Inflammatory macrophage (primary cell): ENCODE results near the gene TESK1.
"Not testable (repeated sequence)": the region's sequence is repeated elsewhere in the genome, so short reads cannot be mapped to it uniquely, and the experiment has no call there.

ENCODE experiments used
- DNase-seq, 2 donors: peaks; one replicate each; pipeline ENCODE4 v3.0.0-alpha.2; 2020 to 2022

Gene TESK1

GRCh38 chr9:35579659-35580227 is 25.3 kb upstream of the TESK1 start:
- not testable (repeated sequence) for DNase-seq

DNA sequence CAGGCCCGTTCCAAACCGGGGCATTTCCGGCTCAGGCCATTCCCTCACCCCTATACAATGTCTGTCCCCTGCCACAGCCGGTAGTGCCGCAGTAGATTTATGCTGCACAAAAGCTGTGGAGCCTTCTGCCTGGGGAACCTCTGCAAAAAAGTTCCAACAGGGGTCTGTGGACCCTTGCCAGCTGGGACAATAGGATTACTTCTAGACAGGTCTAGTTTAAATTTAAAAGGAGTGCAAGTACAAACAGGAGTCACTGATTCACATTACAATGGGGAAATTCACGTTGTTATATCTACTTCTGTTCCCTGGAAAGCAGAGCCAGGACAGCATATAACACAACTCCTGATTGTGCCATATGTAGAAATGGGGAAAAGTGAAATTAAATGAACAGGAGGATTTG is 21.5 kb upstream of the TESK1 start:
- DNase-seq: not testable (repeated sequence)

- not testable (repeated sequence) for DNase-seq
Observed at GRCh38 chr9:35584681-35585080, 20.4 kb upstream of the TESK1 start.

DNA sequence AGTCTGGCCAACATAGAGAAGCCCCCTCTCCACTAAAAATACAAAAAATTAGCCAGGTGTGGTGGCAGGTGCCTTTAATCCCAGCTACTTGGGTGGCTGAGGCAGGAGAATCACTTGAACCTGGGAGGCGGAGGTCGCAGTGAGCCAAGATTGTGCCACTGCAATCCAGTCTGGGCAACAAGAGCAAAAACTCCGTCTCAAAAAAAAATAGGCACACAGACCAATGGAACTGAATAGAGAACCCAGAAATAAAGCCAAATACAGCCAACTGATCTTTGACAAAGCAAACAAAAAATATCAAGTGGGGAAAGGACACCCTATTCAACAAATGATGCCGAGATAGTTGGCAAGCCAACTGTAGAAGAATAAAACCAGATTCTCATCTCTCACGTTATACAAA is 16.6 kb upstream of the TESK1 start:
- DNase-seq: not testable (repeated sequence)

GRCh38 chr9:35593581-35593980 is 11.5 kb upstream of the TESK1 start:
- DNase-seq: no peak

- no peak for DNase-seq
Observed at GRCh38 chr9:35594471-35594870, 10.6 kb upstream of the TESK1 start.

GRCh38 chr9:35596907-35597306 is 8.2 kb upstream of the TESK1 start:
- not testable (repeated sequence) for DNase-seq

GRCh38 chr9:35598866-35599590 is 6.0 kb upstream of the TESK1 start:
- no peak for DNase-seq

DNA sequence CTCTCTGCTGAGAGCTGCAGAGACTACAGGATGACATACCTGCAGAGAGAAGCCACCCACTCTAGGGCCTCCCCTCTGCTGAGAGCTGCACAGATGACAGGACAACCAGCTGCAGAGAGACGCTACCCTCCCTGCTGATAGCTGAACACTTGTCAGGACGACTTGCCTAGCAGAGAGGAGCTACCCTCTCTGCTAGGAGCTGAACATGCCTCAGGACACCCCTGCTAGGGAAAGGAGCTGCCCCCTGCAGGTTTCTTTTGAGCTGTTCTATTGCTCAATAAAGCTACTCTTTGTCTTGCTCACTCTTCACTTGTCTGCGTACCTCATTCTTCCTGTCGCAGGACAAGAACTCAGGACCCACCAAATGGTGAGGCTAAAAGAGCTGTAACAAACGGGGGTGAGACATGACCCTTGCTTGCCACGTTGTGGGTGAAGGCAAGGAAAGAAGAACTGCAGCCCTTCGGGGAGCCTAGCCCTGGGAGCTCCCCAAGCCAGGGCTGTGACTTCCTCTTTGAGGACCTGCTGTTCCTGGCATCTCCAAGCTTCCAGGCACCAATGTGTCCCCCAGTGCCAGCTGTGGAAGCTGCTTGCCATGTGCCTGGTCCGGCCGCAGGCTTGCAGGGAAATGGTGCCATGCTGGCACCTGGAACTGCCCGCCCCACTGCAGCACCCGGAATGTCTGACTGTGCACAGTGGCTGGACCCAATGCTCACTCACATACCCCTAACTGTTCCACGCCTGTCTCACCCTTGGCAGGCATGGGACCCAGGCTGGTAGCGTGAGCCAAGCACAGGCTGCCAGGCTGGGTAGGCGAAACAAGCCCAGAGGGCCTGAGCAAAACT is 5.1 kb upstream of the TESK1 start:
- peak; percentile 36 to 53 for DNase-seq

- peak; percentile 59 to 62 for DNase-seq
Observed at GRCh38 chr9:35603506-35603985, 1.5 kb upstream of the TESK1 start.

- DNase-seq: peak; percentile 100
Observed at GRCh38 chr9:35603986-35604577, 980 bp upstream of the TESK1 start.

DNA sequence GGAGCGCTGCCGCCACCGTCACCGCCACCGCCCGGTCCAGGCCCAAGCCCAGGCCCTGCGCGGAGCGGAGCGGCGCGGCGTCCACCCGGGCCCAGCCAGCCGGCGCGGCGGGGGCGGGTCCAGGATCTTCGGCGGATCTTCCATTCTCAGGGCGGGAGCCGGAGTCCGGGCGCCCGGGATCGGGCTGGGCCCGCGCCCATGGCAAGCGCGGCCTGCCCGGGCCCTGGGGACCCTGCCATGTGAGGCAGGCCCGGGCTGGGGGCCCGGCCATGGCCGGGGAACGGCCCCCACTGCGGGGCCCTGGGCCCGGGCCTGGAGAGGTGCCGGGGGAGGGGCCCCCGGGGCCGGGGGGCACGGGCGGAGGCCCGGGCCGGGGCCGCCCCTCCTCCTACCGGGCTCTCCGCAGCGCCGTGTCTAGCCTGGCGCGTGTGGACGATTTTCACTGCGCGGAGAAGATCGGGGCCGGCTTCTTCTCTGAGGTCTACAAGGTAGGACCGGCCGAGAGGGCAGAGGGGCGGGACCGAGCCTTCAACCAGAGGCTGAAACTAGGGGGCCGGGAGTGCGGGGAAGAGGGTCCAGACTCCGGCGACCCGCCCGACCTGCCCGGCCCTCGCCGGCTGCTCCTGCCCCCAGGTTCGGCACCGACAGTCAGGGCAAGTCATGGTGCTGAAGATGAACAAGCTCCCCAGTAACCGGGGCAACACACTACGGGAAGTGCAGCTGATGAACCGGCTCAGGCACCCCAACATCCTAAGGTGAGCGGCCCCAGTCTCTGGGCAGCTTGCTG is 482 bp downstream of the TESK1 start:
- DNase-seq: no peak

DNA sequence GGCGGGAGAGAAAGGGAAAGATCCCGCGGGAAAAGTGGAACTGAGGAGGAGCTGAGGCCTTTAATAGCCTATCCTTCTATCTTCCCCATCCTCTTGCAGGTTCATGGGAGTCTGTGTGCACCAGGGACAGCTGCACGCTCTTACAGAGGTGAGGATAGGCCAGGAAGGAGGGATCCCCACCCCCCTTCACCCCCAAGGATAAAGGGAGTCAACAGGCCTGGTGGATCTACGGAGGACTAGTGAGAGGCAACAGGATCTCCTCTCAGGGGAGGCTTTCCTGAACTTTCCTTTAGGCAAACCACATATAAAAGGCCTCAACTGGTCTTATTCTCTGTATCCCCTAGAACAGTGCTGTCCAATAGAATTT is 1.1 kb downstream of the TESK1 start:
- no peak for DNase-seq

- no peak for DNase-seq
Observed at GRCh38 chr9:35606726-35607125, 1.7 kb downstream of the TESK1 start.

- DNase-seq: no peak
Observed at GRCh38 chr9:35608221-35608620, 3.2 kb downstream of the TESK1 start.

GRCh38 chr9:35609001-35609819 is 4.1 kb downstream of the TESK1 start:
- DNase-seq: no peak

DNA sequence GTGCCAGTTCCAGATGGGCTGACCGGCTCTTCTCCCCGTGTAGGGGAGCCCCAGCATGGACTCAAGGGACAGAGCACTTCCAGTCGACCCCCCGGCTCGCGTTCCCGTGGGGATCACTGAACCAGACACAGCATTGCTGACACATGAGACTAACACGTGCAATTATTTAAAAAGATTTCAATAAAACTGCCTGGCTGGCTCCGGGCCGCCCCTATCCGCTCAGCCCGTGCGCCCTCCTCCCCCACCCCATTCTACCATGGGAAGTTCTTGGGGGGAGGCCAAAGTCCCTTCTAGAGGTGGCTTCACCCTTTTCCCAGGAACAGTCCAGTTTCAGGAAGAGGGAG is 4.7 kb downstream of the TESK1 start:
- DNase-seq: no peak

DNA sequence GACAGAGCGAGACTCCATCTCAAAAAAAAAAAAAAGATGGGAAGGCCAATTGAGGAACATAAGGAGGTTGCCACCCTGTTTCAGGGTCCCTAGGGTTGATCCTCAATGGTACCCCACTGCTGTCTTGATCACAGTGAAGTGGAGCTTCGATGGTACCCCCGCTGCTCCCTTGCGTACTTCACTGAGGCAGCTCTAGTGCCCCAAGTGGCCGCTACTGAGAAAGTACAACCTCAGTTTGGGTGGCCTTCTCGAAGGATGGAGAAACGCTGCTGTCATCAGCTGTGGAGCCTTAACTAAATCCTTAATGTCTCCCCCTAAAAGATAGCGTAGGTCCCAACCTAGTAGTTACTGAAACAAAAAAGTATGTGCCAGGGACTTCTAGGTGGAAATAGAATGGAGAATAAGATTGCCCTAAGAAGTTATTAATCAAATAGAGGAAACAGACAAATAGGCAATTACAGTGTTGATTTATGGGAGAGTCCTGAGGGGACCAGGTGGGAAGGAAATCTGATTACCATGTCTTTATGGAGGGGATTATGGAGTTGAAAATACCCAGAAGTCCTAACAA is 6.3 kb downstream of the TESK1 start:
- peak; percentile 46 to 63 for DNase-seq

DNA sequence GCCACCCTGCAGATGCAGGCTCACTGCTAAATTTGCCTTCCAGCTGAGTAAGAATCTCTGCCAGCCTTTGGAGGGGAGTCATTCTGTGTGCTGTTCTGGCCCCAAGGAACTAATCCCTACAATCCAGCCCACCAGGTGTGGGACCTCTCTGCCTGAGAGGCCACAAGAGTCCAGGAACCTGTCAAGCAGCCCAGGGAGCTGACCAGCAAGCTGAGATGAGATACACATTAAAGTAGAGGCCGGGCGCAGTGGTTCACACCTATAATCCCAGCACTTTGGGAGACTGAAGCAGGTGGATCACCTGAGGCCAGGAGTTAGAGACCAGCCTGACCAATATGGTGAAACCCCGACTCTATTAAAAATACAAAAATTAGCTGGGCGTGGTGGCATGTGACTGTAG is 7.0 kb downstream of the TESK1 start:
- not testable (repeated sequence) for DNase-seq

GRCh38 chr9:35612843-35613242 is 7.8 kb downstream of the TESK1 start:
- DNase-seq: no peak
